ENCODE measurements around the gene SPATA2L. TPM values are rescaled to one million over a fixed set of nuclear protein-coding genes. Genes with fewer than 3 reads are reported as not detected.

The SPATA2L gene
- total and polyA plus RNA-seq, 2 of the 13 experiments (the other 11 are each of a cell fraction or from before 2014, with no cell fraction given), result 9.1 to 20.7 TPM

GRCh38 chr16:89741342-89742014 is 40.0 kb upstream of the SPATA2L start:
- Histone ChIP-seq H3K4me1 (ENCODE audit: insufficient read depth, low read length) (no peaks in the 10 kb centered on the region), H3K27ac (ENCODE audit: extremely low read length, insufficient read depth, low read length) (no peak overlapping the region), H3K36me3 (replicated peaks in 1 of 2; ENCODE audit: control insufficient read depth in 1 of 2, insufficient read depth in 2 of 2, low read length in 2 of 2) (peaks cover 50 to 91% of the 10 kb centered on the region in 2 experiments), H3K9me3 (ENCODE audit: low read length) (no peaks in the 10 kb centered on the region), H2AFZ (ENCODE audit: low read length) (no peak overlapping the region), H3K27me3 (ENCODE audit: control insufficient read depth in 1 of 2, insufficient read depth in 2 of 2, low read length in 2 of 2) (no peaks in the 10 kb centered on the region), H4K20me1 (ENCODE audit: insufficient read depth, low read length) (no peaks in the 10 kb centered on the region), H3K79me2 (ENCODE audit: insufficient read depth, low read length) (no peaks in the 10 kb centered on the region), H3K4me2 (ENCODE audit: low read depth, low read length) (no peak overlapping the region), H3K4me3 (replicated peaks in 1 of 3; ENCODE audit: insufficient read depth in 1 of 3, low read depth in 2 of 3, low read length in 3 of 3) (no peak overlapping the region), H3K9ac (ENCODE audit: insufficient read depth, low read depth, low read length) (no peak overlapping the region)
- WGBS (ENCODE audit: low lambda C conversion rate), result 93% methylated on average over 11 of the region's 11 CpGs
- intact Hi-C loops (cut with micrococcal nuclease; ENCODE audit: unreplicated experiment) (no loop called here), in situ Hi-C loops (cut with HindIII; ENCODE audit: extremely low pct_ligation_motif_present, low pct_unique_long_range_greater_than_20kb) (no loop called here)
- BruUV-seq (replicated peaks), result no TSS peak
- CTCF ChIA-PET (ENCODE audit: low intra/inter-chr PET ratio, low total read pairs), result no interaction called here
- ATAC-seq, result no peak
- DNase-seq (ENCODE audit: low spot score), result no peak
- FAIRE-seq, result no peak
- POLR2A ChIA-PET, result interaction anchor here (1.5 to 1.6 kb wide), 2 partner anchors 36 to 41 kb away, joined by 4 to 8 read pairs; no protein-coding TSS in a partner anchor
- TF ChIP-seq POLR2A (IDR thresholded peaks at IDR 0.05; ENCODE audit: insufficient read depth in 1 of 2, low read depth in 2 of 2, low read length in 2 of 2) (peak in 1 of 2 experiments; percentile 52; a peak in 1 of 4 replicates), RBM22 (optimal IDR thresholded peaks at IDR 0.05; ENCODE audit: low read length) (peak; percentile 95), ZNF468 (CRISPR knock-in tag; IDR thresholded peaks at IDR 0.05) (no peak), SIN3B (IDR thresholded peaks at IDR 0.05; ENCODE audit: low read length) (no peak), PBX2 (CRISPR knock-in tag; IDR thresholded peaks at IDR 0.05) (no peak), ZC3H13 (CRISPR knock-in tag; IDR thresholded peaks at IDR 0.05) (peak; percentile 77; the same call in 1 of the 2 replicates), REST (IDR thresholded peaks at IDR 0.05; ENCODE audit: borderline replicate concordance in 1 of 2, low read depth in 1 of 2, low read length in 2 of 2) (no peak), TARDBP (CRISPR knock-in tag; IDR thresholded peaks at IDR 0.05) (no peak), GTF3A (CRISPR knock-in tag; conservative IDR thresholded peaks at IDR 0.05) (no peak), ZNF251 (CRISPR knock-in tag; IDR thresholded peaks at IDR 0.05) (no peak), SRF (IDR thresholded peaks at IDR 0.05; ENCODE audit: low read depth, low read length) (no peak)
- TF ChIP-seq, protein P1, sequence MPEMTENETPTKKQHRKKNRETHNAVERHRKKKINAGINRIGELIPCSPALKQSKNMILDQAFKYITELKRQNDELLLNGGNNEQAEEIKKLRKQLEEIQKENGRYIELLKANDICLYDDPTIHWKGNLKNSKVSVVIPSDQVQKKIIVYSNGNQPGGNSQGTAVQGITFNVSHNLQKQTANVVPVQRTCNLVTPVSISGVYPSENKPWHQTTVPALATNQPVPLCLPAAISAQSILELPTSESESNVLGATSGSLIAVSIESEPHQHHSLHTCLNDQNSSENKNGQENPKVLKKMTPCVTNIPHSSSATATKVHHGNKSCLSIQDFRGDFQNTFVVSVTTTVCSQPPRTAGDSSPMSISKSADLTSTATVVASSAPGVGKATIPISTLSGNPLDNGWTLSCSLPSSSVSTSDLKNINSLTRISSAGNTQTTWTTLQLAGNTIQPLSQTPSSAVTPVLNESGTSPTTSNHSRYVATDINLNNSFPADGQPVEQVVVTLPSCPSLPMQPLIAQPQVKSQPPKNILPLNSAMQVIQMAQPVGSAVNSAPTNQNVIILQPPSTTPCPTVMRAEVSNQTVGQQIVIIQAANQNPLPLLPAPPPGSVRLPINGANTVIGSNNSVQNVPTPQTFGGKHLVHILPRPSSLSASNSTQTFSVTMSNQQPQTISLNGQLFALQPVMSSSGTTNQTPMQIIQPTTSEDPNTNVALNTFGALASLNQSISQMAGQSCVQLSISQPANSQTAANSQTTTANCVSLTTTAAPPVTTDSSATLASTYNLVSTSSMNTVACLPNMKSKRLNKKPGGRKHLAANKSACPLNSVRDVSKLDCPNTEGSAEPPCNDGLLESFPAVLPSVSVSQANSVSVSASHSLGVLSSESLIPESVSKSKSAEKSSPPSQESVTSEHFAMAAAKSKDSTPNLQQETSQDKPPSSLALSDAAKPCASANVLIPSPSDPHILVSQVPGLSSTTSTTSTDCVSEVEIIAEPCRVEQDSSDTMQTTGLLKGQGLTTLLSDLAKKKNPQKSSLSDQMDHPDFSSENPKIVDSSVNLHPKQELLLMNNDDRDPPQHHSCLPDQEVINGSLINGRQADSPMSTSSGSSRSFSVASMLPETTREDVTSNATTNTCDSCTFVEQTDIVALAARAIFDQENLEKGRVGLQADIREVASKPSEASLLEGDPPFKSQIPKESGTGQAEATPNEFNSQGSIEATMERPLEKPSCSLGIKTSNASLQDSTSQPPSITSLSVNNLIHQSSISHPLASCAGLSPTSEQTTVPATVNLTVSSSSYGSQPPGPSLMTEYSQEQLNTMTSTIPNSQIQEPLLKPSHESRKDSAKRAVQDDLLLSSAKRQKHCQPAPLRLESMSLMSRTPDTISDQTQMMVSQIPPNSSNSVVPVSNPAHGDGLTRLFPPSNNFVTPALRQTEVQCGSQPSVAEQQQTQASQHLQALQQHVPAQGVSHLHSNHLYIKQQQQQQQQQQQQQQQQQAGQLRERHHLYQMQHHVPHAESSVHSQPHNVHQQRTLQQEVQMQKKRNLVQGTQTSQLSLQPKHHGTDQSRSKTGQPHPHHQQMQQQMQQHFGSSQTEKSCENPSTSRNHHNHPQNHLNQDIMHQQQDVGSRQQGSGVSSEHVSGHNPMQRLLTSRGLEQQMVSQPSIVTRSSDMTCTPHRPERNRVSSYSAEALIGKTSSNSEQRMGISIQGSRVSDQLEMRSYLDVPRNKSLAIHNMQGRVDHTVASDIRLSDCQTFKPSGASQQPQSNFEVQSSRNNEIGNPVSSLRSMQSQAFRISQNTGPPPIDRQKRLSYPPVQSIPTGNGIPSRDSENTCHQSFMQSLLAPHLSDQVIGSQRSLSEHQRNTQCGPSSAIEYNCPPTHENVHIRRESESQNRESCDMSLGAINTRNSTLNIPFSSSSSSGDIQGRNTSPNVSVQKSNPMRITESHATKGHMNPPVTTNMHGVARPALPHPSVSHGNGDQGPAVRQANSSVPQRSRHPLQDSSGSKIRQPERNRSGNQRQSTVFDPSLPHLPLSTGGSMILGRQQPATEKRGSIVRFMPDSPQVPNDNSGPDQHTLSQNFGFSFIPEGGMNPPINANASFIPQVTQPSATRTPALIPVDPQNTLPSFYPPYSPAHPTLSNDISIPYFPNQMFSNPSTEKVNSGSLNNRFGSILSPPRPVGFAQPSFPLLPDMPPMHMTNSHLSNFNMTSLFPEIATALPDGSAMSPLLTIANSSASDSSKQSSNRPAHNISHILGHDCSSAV (CRISPR knock-in tag; IDR thresholded peaks at IDR 0.05; ENCODE audit: borderline replicate concordance), result no peak
